ENCODE measurements around the gene P2RY12. TPM values are rescaled to one million over a fixed set of nuclear protein-coding genes. Genes with fewer than 3 reads are reported as not detected.

The P2RY12 gene
- total RNA-seq, 2 donors from 2014 or later = 1.4 to 1.5 TPM

DNA sequence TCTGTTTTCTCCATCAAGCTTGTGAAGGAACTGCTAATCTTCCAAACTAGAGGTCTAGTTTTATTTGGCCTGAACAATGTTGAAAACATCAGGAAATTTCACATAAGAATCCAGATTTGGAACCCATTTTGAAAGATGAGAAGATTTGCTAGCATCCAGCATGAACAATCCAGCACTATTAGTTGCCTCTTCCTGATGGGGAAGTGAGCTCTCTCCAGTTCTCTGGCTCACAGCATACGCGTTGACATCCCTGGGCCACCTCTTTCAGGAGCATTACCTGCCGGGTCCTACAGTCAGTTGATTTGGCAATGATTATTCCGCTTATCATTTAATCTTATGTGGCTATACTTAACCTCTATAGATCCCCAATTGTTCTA is 78.8 kb downstream of the P2RY12 start:
- H3K27me3 ChIP-seq = no peaks in the 10 kb centered on the region
- no peaks in the 10 kb centered on the region for H3K9me3 ChIP-seq
- no peaks in the 10 kb centered on the region for H3K4me1 ChIP-seq
- TF ChIP-seq CTCF (IDR thresholded peaks at IDR 0.05) = no peak
- H3K36me3 ChIP-seq = no peaks in the 10 kb centered on the region
- DNase-seq (ENCODE audit: low spot score) = no peak
- no peak overlapping the region for H3K4me3 ChIP-seq
- H3K27ac ChIP-seq = no peak overlapping the region

GRCh38 chr3:151305060-151305774 is 79.3 kb downstream of the P2RY12 start:
- no peaks in the 10 kb centered on the region for H3K9me3 ChIP-seq
- H3K36me3 ChIP-seq = no peaks in the 10 kb centered on the region
- no peak overlapping the region for H3K27ac ChIP-seq
- no peaks in the 10 kb centered on the region for H3K4me1 ChIP-seq
- no peak overlapping the region for H3K4me3 ChIP-seq
- H3K27me3 ChIP-seq = no peaks in the 10 kb centered on the region
- TF ChIP-seq CTCF (IDR thresholded peaks at IDR 0.05) = no peak
- DNase-seq (ENCODE audit: low spot score) = no peak

DNA sequence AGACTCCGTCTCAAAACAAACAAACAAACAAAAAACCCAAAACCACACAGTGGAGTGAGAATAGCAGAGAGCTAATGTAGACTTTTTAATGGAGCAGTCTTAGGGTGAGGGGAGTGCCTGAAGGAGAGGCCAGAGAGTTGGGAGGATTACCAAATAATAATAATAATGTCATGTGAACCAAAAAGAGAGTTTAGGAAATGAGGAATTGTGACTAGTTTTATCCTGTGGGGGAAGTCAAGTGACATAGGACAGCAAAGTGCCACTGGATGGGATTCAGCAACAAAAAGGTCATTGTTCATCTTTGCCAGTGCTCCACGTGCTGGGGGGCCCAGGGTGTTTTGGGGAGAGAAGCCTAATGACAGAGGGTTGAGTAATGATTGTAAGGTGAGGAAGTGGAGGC is 80.8 kb downstream of the P2RY12 start:
- no peaks in the 10 kb centered on the region for H3K4me1 ChIP-seq
- H3K27ac ChIP-seq = no peak overlapping the region
- H3K4me3 ChIP-seq = no peak overlapping the region
- H3K9me3 ChIP-seq = no peaks in the 10 kb centered on the region
- no peak for TF ChIP-seq CTCF (IDR thresholded peaks at IDR 0.05)
- no peaks in the 10 kb centered on the region for H3K36me3 ChIP-seq
- no peaks in the 10 kb centered on the region for H3K27me3 ChIP-seq
- DNase-seq (ENCODE audit: low spot score) = no peak

GRCh38 chr3:151301787-151302186 is 82.8 kb downstream of the P2RY12 start:
- Histone ChIP-seq H3K4me1 (no peaks in the 10 kb centered on the region), H3K27me3 (no peaks in the 10 kb centered on the region), H3K4me3 (no peak overlapping the region), H3K9me3 (no peaks in the 10 kb centered on the region), H3K27ac (no peak overlapping the region), H3K36me3 (no peaks in the 10 kb centered on the region)
- no peak for TF ChIP-seq CTCF (IDR thresholded peaks at IDR 0.05)
- DNase-seq (ENCODE audit: low spot score) = no peak

DNA sequence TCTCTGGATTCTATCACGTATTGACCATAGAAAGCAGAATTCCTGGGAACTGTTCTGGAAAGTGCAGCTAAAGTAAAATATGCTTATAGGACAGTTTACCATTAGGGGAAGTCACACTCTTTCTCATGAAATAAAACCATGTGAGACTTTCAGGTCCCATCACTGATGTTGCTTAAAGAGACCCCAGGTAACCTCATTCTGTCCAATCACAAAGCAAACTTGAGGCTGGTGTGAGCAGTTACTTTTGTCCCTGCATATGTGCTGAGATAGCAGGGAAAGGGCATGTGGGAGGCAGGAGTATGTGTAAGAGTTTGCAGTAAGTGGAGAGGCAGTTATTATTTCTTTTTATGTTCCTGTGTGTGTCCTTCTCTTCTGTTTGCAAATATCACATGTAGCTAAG is 84.0 kb downstream of the P2RY12 start:
- Histone ChIP-seq H3K36me3 (no peaks in the 10 kb centered on the region), H3K4me3 (no peak overlapping the region), H3K9me3 (no peaks in the 10 kb centered on the region), H3K4me1 (no peaks in the 10 kb centered on the region), H3K27me3 (no peaks in the 10 kb centered on the region), H3K27ac (no peak overlapping the region)
- DNase-seq (ENCODE audit: low spot score) = no peak
- TF ChIP-seq CTCF (IDR thresholded peaks at IDR 0.05) = no peak

DNA sequence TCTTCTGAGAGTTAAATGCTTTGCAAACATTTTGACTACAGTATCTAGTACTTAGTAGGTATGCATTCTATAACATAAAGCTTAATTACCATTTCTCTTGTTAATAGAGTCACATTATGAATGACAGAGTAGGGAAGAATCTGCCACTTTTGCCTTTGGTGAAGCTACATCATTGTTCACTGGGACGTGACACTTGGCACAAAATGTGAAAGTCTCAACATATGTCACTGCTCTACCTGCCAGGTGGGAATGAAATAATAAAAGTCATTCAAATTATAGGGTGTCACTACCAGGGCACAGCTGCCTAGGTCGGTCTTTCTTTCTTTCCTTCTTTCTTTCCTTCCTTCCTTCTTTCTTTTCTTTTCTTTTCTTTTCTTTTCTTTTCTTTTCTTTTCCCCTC is 85.5 kb downstream of the P2RY12 start:
- H3K27me3 ChIP-seq = no peaks in the 10 kb centered on the region
- H3K36me3 ChIP-seq = no peaks in the 10 kb centered on the region
- H3K4me3 ChIP-seq = no peak overlapping the region
- no peak for DNase-seq (ENCODE audit: low spot score)
- no peaks in the 10 kb centered on the region for H3K9me3 ChIP-seq
- no peaks in the 10 kb centered on the region for H3K4me1 ChIP-seq
- no peak overlapping the region for H3K27ac ChIP-seq
- no peak for TF ChIP-seq CTCF (IDR thresholded peaks at IDR 0.05)
